Mucosa of gallbladder (tissue), 1 donor: Measurements from ENCODE around the gene RCN1. TPM values are rescaled to one million over a fixed set of nuclear protein-coding genes. Genes with fewer than 3 reads are reported as not detected.
"Not testable (repeated sequence)": the region's sequence is repeated elsewhere in the genome, so short reads cannot be mapped to it uniquely, and the experiment has no call there.

Experiments used
- DNase-seq: peaks from one replicate; pipeline ENCODE4 v3.0.0-alpha.2; 2020; ENCODE audit warnings: low spot score
- total RNA-seq: library from RNA; stranded (reverse); gene quantifications from one replicate; pipeline ENCODE4 v1.2.1, GENCODE V29; 2021
- donor health status: DM: no; HTN: no; CAD: no.

The RCN1 gene
- total RNA-seq, 1 donor from 2014 or later: 24.0 TPM

DNA sequence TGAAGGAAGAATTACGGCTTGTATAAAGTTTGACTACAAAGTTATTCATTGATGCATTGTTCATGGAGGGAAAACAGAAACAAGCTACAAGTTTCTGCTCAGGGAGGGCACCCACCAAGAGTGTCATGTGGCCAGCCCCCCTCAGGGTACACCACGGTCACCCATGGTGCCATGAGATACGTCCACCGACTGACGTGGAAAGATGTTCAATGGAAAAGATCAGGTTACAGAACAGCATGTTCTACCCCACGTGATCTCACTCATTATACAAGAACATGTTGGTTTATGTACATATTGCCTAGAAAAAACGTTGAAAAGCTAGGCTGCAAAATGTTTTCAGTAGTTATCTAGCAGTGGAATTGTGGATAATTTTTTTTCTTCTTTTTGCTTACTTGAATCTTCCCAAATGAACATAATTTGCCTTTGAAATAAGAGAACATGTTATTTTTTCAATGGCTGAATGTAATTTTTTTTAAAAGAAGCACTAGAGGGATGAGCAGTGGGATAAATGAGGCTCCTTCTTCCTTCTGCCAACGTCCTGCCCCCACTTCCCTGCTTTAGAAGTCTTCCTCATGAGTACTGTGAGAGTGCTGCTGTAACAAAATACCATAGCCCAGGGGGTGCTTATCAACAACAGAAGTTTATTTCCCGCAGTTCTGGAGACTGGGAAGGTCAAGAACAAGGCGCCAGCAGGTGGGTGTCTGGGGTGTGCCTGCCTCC, 22.5 kb downstream of the RCN1 start:
- no peak for DNase-seq

DNA sequence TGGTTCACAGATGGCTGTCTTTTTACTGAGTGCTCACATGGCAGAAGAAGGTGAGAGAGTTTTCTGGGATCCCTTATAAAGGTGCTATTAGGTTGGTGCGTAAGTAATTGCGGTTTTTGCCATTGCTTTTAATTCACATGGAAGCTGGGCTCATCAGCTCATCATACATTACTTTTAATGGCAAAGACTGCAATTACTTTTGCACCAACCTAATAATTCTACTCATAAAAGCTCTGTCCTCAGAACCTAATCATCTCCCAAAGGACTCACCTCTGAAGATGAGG, 23.0 kb downstream of the RCN1 start:
- no peak for DNase-seq

DNA sequence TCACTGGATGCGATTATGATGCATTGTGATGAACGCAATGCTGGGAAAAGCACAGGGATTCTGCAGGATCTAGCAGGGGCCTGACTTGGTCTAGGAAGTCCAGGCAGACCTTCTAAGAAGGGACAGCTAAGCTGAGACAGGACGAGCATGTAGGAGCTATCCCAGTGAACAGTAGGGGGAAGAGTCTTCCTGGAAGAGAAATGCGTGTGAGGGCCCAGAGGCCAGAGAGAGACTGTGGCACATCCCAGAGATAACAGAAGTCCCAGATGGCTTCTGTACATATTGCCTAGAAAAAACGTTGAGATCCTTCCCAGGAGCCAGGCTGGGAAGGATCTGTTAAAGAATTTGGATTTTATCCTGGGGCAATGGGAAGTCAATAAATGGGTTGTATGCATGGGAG, 24.6 kb downstream of the RCN1 start:
- no peak for DNase-seq

DNA sequence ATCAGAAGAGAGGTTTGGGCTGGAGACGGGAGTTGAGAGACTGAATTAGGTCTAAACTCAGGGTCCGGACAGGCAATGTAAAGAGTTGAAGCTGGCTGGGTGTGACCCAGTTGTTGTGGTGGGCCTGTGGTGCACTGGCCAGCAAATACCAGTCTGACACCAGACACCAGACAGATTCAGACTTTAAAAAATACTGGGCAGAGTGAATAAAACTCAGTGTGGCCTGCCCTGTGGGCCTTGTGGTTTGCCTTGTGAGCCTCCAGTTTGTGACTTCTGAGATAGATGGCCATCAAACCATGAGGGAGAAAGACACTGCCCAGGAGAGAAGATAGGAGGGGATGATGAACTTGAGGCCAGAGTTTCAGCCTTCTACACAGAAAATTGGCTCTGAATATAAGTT, 25.8 kb downstream of the RCN1 start:
- DNase-seq: no peak

DNA sequence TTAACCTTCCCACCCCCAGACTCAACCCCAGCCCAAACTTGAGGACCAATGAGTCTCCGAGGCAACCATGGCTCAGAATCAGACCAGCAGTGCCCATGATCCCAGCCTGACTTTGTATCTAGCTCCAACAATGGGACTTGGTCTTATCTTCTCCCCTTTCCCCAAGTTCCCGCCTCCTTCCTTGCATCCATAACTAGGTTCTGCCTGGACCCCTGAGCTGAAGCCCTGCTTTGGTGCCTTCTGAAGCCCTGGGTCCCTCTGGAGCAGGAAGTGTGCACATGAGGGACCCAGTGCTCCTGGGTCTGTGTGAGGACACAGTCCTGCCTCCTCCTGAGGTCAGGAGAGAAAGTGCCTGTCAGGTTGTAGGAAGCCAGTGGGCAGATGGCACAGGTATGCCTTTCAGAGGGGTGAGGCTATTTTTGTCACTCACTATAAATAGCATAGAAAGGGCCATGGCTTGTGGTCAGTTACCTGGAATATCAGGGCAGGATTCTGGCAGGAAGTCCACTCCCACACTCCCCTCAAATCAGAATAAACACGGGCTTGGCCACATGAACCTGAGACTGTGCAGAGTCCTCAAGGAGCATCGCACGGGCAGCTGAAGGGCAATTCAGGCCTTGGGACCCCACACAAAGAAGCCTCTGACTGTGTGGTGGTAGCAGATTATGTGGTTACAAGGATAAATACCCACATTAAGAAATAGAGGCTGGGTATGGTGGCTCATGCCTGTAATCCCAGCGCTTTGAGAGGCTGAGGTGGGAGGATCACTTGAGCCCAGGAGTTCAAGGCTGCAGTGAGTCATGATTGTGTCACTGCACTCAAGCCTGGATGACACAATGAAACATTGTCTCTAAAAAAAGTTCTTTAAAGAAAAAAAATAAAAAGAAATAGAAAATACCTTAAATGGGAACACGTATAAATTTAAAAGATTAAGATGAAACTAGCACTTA, 27.4 kb downstream of the RCN1 start:
- DNase-seq: no peak

DNA sequence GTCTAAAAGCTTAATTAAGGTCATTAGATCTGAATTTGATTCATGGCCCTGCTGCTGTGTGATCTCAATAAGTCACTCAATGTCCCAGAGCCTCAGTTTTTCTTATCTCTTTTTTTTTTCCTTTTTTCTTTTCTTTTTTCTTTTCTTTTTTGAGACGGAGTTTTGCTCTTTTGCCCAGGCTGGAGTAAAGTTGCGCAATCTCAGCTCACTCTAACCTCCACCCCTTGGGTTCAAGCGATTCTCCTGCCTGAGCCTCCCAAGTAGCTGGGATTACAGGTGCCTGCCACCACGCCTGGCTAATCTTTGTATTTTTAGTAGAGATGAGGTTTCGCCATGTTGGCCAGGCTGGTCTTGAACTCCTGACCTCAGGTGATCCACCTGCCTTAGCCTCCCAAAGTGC, 28.3 kb downstream of the RCN1 start:
- not testable (repeated sequence) for DNase-seq

DNA sequence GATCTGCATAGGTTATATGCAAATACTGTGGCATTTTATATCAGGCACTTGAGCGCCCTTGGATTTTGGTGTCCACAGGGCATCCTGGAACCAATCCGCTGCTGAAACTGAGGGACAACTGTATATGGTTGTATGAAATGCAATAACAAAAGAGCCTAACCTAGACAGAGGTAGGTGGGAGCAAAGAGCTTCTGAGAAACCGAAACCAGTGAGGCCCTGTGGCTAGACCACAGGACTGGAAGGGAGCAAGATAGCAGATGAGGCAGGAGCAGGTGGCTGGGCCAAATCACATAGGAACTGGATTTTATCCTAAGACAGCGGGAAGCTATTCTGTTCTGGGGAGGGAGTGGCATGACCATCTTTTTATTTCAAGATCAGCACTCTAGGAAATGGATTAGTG, 30.1 kb downstream of the RCN1 start:
- DNase-seq: no peak

DNA sequence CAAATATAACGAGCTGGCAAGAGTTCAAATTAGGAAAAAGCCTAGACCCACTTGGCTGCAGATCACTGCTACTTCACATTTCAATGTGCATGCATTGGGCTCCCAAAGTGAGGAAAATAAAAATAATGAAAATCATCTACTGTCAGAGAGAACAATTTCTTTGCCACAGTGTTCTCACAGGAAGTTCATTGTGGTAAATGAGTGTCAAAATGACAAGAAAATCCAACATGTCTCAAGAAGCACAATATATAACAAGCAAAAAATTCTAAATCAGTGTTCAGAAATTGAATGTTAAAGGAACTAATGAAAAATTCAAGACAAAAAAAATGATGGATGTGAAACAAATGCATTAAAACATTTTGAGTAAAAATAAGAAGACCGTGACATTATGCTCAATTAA, 31.3 kb downstream of the RCN1 start:
- no peak for DNase-seq

DNA sequence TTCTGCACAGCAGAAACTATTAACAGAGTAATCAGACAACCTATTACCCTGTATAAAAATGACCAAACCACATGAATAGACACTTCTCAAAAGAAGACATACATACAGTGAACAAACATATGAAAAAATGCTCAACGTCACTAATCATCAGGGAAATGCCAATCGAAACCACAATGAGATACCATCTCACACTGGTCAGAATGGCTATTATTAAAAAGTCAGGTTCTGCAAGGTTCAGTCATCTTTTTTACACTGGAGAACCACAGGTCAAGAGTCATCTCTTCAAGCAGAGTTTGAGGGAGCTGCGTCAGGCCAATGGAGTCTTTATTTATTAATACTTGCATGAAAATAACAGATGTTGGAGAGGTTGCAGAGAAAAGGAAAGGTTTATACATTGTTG, 40.4 kb downstream of the RCN1 start:
- DNase-seq: no peak

DNA sequence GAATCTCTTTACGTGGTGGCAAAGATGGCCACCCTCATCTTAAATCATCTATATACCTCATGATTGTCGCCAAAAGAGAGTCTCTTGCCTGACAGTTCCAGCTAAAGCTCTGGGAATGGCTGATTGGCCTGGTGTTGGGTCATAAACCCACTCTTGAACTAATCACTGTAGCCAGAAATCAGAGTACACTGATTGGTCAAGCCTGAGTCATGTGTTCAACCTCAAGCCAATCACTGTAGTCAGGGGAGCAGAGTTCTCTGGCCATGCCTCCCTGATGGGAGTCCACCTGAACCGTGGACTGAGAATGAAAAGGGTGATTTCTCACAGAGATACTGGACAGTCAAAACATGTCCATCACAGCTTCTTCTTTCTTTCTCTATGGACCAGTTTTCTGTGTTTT, 45.8 kb downstream of the RCN1 start:
- DNase-seq: no peak

DNA sequence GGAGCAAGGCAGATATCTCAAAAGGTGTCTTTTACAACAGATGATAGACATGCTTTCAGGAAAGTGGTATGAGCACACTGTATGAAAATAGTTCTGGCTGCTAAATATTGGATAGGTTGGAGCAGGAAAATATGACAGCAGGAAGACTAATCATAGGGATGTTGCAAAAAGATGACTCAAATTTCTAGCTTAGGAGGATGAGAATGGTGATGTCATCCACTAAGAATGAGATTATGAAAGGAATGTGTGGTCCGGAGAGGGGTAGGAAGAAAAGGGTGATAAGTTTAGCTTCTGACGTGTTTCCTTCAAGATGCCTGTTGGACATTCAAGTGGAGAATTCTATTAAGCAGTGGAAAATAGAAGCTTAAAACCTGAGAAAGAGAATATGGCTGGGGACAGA, 46.4 kb downstream of the RCN1 start:
- no peak for DNase-seq

DNA sequence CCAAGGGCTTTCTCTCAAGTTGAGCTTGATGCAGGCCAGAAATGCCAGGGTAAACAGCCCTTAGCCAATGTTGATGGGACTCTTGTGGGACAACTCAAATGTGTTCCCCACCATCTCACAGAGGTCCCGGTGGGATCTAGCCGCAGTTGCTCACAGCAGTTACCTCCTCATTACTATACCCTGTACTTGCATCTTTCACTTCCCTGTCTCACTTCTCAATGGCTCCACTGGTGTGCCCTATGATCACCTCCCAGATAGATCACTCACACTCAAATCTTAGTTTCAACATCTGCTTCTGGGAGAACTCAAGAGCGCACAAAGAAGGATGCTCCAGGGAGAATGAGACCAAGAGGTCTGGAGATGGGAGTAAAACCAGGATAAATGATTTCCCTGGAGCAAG, 47.0 kb downstream of the RCN1 start:
- no peak for DNase-seq

DNA sequence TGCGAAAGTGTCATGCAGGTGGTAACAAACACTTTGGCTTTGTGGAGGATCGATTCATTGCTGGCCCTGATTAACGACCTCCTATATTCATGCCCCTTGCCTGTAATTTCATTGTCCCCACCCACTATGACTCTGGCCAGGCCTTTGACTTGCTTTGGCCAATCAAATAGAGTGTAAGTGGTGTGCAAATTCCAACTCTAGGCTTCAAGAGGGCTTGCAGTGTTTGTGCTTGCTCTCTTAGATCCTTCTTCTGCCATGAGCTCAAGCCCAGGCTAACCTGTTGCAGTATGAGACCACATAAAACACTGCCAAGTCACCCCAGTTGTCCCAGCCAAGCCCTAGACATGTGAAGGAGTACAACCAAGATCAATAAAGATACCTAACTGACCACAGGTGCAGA, 48.0 kb downstream of the RCN1 start:
- DNase-seq: no peak

DNA sequence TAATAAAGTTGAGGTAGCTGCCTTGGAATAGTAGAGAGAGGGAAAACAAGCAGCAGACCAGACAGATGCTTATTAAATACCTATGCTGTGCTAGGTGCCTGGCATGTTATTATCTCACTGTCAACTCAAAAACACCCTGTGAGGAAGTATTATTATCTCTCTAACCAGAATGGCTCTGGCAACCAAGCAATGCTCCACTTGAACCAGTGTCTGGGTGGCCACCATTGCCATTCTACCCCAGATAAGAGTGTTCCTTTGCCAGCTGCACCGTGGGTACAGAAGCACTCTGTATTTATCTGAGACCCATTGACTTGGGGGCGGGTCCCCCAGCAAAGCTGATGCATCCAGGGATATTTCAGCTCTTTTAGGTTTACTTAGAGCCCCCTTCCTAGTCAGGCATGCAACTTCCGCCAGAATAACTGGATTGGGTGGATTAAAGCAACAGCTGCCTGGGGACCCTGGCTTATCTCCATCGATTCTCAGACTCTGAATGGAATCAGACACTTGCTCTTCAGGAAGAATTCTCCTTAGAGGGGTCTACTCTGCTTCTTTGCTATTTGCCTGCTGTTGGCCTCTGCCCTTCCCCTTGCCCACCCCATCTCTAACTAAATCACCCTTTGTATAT, 49.1 kb downstream of the RCN1 start:
- DNase-seq: no peak

DNA sequence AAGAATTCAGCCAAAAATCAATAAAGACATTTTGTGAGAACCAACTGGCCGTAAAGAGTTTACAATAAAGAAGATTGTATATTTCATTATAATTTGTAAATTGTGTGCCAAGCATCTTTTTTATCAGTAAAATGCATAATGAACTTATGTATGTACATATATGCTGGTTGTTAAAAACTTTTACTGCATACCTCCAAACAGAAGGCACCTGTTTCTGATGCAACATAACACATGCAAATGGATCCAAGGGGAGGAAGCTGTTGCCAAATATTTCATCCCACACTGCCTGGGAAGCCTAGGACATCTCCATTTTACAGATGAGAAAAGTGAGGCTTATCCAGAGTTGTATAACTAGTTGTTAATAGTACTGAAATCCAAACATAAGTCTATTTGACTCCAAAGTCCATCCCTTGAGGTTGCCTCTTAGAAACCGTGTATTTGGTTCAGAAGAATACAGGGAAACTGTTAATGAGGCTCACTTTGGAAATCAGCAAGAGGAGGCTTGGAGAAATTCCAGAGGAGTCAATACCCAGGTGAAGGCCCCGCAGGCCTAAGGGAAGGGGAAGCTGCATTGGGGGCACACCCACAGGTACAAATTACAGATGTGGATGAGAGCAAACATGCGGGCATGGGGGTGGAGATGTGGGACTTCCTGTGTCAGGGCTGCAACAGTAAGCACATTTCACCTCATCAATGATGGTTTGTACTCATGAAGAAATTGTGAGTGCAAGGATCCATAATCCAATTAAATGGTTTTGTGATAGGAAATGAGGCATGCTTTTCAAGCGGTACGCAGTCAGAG, 51.1 kb downstream of the RCN1 start:
- no peak for DNase-seq

DNA sequence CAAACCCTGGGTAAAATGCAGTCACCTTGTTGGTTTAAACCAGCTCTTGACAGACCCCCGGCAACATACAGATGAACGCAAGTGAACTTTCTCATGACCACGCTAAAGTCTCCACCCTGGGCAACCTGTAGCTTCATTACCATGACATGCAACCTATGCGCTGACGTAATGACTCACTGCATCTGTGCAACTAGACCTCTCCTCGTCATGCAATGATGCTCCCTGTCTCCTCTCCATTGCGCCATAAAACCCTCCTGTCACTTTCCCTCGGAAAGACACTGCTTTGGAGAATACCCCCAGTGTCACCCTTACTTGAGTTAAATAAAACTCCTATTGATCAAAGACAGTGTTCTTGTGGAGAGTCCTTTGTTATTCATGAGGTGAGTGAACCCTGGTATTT, 52.5 kb downstream of the RCN1 start:
- DNase-seq: no peak

DNA sequence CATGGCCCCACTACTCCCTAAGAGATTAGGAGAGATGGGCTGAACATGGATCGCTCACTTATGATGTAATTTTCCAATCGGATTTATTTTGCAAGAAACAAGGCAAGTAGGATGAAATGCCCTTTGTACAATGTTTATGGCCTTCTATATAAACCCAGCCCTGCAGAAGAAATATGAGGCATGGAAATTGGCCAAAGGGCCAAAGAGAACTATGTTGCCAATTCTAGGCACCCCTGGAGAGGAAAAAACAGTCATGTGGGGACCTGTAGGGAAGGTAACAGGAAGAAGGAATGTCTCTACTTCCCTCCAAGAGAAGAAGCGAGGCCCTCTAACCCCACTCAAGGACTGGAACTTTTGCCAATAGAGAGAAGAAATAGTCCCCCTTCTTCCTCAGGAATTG, 54.4 kb downstream of the RCN1 start:
- no peak for DNase-seq

DNA sequence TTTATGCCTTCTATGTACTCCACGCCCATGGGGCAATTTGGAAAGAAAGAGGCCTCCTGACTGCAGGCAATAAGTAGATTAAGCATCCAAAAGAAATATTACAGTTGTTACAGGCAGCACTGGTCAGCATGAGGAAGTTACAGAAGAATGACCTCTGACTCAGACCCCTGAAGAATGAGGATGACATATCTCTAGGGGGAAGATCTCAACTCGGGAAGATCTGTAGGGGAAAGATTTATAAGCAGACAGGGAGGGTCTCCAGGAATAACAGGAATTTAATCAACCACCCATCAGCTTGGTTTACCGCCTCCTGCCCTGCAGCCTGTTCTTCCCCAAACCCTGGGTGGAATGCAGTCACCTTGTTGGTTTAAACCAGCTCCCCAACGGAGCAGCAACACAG, 58.0 kb downstream of the RCN1 start:
- DNase-seq: no peak

DNA sequence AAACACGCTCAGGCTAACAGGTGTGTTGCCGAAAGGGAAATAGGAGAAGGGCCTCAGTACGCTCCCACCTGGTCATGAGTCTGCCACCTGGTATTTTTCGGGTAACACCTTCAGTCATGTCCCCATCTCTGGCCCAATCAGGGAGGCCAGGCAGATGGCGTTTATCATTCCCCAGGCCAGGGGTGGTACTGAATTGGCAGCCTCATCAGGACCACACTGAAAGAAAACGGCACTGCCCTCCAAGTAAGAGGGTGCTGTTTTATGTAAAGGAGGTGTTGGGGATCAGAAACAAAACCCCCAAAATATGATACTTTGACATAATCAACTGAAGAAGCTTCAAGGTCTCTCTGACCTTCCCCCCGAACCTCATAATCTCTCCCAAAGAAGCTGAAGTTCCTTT, 58.9 kb downstream of the RCN1 start:
- DNase-seq: no peak

DNA sequence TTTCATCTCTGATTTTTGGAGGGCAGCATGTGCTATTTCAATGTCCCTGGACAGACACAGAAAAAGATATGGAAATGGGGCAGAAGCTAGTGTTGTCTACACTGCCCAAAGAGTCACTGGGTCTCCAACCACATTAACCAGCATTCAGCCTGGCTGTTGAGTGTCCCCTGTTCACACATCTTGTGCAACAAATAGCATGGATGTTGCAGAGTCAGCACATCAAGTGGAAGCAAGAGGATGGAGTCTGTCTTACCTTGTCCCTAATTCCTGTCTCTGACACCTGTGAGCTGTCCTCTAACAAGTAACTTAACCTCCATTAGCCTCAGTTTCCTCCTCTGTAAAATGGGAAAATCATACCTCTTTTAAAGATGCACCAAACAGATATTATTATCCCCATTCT, 60.2 kb downstream of the RCN1 start:
- DNase-seq: no peak

DNA sequence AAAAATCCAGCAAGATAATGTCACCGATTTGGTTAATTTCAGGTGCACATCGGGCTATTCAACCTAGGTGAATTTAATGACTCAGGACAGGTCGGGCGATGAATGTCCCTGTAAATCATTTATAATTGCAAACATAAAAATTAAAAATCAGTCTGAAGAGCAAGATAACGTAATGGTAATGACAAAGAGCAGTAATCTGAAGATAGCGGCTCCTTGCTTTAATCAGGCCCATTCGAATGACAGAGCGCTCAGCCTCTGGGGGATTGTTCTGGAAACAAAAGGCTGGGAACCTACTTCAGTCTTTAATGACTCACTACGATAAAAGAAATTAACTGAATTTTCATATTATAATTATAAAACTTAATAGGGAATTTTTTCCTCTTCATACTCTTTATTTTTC, 61.3 kb downstream of the RCN1 start:
- DNase-seq: no peak

DNA sequence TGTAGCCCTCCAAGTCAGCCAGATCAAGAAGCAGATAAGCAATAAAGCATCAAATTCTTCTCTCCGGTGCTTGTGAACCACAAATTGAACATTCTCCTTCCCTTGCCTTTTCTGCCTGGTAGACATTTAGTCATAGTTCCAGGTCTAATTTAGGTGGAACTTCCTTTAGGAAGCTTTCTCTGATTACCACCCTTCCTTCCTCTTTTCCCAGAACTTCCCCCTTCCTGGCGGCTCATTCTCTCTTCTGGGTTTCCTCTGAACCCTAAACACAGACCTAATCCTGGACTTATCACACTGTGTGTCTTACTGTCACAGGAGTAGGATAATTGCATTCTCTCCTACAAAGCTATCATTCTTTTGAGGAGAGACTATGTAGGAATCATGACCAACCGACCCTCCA, 61.9 kb downstream of the RCN1 start:
- no peak for DNase-seq
